Activated naive CD8-positive, alpha-beta T cell treated with anti-CD3 and anti-CD28 coated beads, Interleukin-2, amount 10 ng/mL, durations not matched to agents 7 days and 5 days (primary cell): ENCODE data around the gene NOXA1. TPM values are rescaled to one million over a fixed set of nuclear protein-coding genes. Genes with fewer than 3 reads are reported as not detected.
"Not testable (repeated sequence)": the region's sequence is repeated elsewhere in the genome, so short reads cannot be mapped to it uniquely, and the experiment has no call there.

Experiments used
- ATAC-seq: fragments of 150-1000 bp; cut with Tn5 transposase; one replicate; pipeline ENCODE4 v1.10.0; 2021; ENCODE audit warnings: low read depth, moderate library complexity
- POLR2A ChIA-PET: fragments of 350-600 bp; sonication (Branson Sonifier 250); formaldehyde crosslinking; loops from one replicate; lab custom pipeline; 2021; ENCODE audit warnings: antibody characterized with exemption; lab: Charles Lee
- DNase-seq: peaks from one replicate; pipeline ENCODE4 v3.0.0; 2021
- H3K27ac Mint-ChIP-seq: one replicate; pipeline ENCODE4 v1.8.0; 2022; ENCODE audit warnings: mild to moderate bottlenecking, mixed read lengths
- H3K27me3 Mint-ChIP-seq: one replicate; pipeline ENCODE4 v1.8.0; 2022; ENCODE audit warnings: mild to moderate bottlenecking, moderate library complexity, mixed read lengths
- H3K36me3 Mint-ChIP-seq: one replicate; pipeline ENCODE4 v1.8.0; 2021; ENCODE audit warnings: mild to moderate bottlenecking, mixed read lengths
- H3K4me1 Mint-ChIP-seq: one replicate; pipeline ENCODE4 v1.8.0; 2021; ENCODE audit warnings: mixed read lengths
- H3K4me3 Mint-ChIP-seq: one replicate; pipeline ENCODE4 v1.8.0; 2022; ENCODE audit warnings: mild to moderate bottlenecking, moderate library complexity, mixed read lengths
- H3K9me3 Mint-ChIP-seq: one replicate; pipeline ENCODE4 v1.8.0; 2021; ENCODE audit warnings: mixed read lengths
- total RNA-seq, 2 experiments: library from RNA; stranded (reverse); gene quantifications; one replicate each; pipeline ENCODE4 v1.2.3, GENCODE V29; 2021

The NOXA1 gene
- total RNA-seq, 2 experiments from 2014 or later = 2.8 to 3.7 TPM

DNA sequence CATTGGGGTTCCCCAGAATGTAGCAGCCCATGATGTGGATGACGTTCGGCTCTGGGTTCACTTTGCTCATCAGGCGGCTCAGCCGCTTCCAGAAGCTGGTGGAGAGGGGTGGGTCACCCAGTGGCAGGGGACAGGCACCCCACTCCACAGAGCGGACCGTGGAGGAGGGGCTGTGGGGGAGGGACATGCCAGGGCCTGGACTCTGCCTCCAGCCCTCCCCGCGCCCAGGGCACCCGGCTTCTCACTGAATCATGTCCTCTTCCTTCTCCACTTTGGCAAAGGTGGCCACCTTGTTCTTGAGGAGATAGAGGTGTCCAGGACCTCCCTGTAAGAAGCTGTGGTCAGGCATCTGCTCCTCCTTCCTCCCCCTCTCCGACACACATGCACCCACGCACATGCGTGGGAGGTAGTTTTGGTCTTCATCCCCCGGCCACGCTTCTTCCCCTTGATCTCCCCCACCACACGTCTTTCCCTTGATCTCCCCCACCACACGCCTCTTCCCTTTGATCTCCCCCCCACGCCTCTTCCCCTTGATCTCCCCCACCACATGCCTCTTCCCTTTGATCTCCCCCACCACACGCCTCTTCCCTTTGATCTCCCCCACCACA is 26.8 kb downstream of the NOXA1 start:
- peak; percentile 43 for DNase-seq
- peaks cover 30% of the 10 kb centered on the region for H3K36me3 Mint-ChIP-seq
- peaks cover 2% of the 10 kb centered on the region for H3K27me3 Mint-ChIP-seq
- H3K4me1 Mint-ChIP-seq = peaks cover 17% of the 10 kb centered on the region
- POLR2A ChIA-PET = no interaction called here
- no peak for ATAC-seq
- H3K4me3 Mint-ChIP-seq = no peak overlapping the region
- no peaks in the 10 kb centered on the region for H3K9me3 Mint-ChIP-seq
- H3K27ac Mint-ChIP-seq = peak overlapping the region; percentile 65

DNA sequence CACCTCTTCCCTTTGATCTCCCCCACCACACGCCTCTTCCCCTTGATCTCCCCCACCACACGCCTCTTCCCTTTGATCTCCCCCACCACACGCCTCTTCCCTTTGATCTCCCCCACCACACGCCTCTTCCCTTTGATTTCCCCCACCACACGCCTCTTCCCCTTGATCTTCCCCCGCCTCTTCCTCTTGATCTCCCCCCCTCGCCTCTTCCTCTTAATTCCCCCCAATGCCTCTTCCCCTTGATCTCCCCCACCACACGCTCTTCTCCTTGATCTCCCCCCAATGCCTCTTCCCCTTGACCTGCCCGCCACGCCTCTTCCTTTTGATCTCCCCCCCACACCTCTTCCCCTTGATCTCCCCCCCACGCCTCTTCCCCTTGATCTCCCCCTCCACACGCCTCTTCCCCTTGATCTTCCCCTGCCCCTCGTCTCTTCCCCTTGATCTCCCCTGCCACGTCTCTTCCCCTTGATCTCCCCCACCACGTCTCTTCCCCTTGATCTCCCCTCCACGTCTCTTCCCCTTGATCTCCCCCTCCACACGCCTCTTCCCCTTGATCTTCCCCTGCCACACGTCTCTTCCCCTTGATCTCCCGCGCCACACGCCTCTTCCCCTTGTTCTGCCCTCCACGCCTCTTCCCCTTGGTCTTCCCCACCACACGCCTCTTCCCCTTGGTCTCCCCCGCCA is 27.5 kb downstream of the NOXA1 start:
- Mint-ChIP-seq H3K4me1 (peaks cover 14% of the 10 kb centered on the region), H3K27ac (peak overlapping the region; percentile 83), H3K36me3 (peaks cover 33% of the 10 kb centered on the region)
- peak; percentile 32 for DNase-seq
- POLR2A ChIA-PET, H3K4me3 Mint-ChIP-seq, H3K27me3 Mint-ChIP-seq, ATAC-seq, H3K9me3 Mint-ChIP-seq: not testable (repeated sequence)

DNA sequence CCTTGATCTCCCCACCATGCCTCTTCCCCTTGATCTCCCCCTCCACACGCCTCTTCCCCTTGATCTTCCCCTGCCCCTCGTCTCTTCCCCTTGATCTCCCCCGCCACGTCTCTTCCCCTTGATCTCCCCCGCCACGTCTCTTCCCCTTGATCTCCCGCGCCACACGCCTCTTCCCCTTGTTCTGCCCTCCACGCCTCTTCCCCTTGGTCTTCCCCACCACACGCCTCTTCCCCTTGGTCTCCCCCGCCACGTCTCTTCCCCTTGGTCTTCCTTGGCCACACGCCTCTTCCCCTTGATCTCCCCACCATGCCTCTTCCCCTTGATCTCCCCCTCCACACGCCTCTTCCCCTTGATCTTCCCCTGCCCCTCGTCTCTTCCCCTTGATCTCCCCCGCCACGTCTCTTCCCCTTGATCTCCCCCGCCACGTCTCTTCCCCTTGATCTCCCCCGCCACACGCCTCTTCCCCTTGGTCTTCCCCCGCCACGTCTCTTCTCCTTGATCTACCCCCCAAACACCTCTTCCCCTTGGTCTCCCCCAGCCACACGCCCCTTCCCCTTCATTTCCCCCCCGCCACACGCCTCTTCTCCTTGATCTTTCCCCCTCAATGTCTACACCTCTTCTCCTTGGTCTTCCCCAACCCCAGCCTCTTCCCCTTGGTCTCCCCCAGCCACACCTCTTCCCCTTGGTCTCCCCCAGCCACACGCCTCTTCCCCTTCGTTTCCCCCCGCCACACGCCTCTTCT is 28.2 kb downstream of the NOXA1 start:
- H3K9me3 Mint-ChIP-seq, POLR2A ChIA-PET, H3K27me3 Mint-ChIP-seq, DNase-seq, ATAC-seq: not testable (repeated sequence)
- Mint-ChIP-seq H3K36me3 (peaks cover 38% of the 10 kb centered on the region), H3K4me1 (peaks cover 16% of the 10 kb centered on the region), H3K4me3 (peak overlapping the region; percentile 40), H3K27ac (peak overlapping the region; percentile 90)

DNA sequence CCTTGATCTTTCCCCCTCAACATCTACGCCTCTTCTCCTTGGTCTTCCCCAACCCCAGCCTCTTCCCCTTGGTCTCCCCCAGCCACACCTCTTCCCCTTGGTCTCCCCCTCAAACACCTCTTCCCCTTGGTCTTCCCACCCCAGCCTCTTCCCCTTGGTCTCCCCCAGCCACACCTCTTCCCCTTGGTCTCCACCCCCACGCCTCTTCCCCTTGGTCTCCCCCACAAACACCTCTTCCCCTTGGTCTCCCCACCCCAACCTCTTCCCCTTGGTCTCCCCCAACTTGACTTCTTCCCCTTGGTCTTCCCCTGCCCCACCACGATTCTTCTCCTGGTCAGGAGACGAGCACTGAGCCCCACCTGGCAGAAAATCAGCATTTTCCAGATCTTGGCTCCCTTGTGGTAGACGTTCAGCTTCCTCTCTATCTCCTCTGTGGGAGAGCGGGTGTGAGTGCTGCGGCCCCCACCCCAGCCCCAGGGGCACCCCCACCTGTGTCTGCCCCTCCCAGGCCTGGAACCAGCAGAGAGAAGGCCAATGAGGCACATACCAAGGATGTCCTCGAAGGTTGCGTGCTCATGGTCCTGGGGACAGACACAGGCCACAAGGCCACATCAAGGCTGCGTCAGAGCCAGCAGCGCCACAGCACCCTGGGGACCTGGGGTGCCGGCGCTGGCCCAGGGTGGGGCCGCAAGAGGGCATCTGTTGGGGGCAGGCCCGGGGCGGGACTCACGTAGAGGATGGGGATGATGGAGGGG is 29.0 kb downstream of the NOXA1 start:
- POLR2A ChIA-PET = interaction anchor here (2.0 kb wide), 1 partner anchor 10 kb away, joined by 5 read pairs; no protein-coding TSS in a partner anchor
- Mint-ChIP-seq H3K27ac (peak overlapping the region; percentile 90), H3K4me3 (peak overlapping the region; percentile 40)

DNA sequence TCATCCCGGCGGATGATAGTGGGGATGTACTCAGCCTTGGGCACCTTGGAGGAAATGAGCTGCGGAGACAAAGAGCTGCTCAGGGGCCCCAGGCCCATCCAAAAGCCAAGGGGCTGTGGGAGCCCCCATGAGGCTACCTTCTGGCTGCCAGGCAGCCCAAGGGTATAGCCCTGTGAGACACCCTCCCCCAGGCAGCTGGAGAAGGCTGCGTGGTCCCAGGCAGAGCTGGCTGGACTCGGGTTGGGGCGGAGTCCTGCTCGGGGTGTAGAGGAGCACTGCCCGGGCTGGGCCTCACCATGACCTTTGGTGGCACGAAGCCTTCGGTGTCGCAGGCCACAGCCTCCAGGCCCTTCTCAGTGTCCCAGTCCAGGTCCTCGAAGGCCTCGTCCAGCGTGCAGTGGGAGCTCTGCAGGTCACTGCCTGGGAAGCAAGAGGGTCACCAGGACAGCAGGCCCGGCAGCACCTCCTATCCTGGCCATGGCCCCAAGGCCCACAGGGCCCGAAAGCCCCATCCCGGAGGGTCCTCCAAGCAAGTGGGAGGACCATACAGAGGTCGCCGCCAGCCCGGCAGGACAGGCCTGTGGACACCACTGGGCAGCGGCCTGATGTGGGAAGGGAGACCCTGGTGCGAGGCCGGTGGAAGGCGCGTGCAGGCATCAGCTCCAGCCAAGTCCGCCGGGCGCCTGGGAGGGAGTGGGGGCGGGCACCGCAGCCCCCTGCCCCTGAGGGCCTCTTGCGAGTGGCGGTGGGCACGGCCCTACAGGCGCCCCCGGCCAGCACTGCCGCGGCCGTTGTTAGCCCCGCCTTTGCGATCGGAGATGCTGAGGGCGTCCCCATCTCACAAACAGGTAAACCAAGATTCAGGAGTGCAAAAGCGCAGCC is 29.8 kb downstream of the NOXA1 start:
- H3K36me3 Mint-ChIP-seq = peaks cover 40% of the 10 kb centered on the region

More for the DNA sequence above, 29.0 kb downstream of the NOXA1 start:
- H3K27me3 Mint-ChIP-seq = no peaks in the 10 kb centered on the region
- peaks cover 16% of the 10 kb centered on the region for H3K4me1 Mint-ChIP-seq
- peak; percentile 34 for DNase-seq
- H3K9me3 Mint-ChIP-seq = no peaks in the 10 kb centered on the region
- ATAC-seq = no peak
- H3K36me3 Mint-ChIP-seq = peaks cover 40% of the 10 kb centered on the region

DNA sequence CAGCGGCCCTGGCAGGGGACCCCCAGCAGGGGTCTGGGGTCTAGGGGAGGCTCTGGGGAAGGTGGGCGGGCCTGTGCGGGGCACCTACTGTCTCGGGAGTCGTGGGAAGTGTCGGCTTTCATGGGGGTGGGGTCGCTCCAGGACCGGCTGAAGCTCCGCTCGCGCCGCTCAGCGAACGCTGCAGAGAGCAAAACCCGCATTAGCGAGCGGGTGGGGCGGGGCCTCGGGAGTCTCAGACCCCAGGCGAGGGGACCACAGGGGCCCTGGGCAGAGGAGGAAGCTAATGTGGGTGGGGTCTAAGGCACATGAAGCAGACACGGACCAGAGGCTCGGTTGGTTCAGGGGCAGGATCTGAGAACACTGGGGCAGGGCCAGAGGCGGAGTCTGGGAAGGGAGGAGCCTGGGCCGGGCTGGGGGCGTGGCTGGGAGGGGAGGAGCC is 30.5 kb downstream of the NOXA1 start:
- no peak for ATAC-seq
- H3K27me3 Mint-ChIP-seq = no peaks in the 10 kb centered on the region
- H3K4me3 Mint-ChIP-seq = no peak overlapping the region
- no peak overlapping the region for H3K27ac Mint-ChIP-seq
- H3K4me1 Mint-ChIP-seq = peaks cover 15% of the 10 kb centered on the region
- POLR2A ChIA-PET = interaction anchor here (1.0 to 2.0 kb wide), 2 partner anchors 8 to 10 kb away, joined by 3 to 5 read pairs; no protein-coding TSS in a partner anchor
- no peaks in the 10 kb centered on the region for H3K9me3 Mint-ChIP-seq
- H3K36me3 Mint-ChIP-seq = peaks cover 37% of the 10 kb centered on the region
- DNase-seq = peak; percentile 39

More for the DNA sequence above, 29.8 kb downstream of the NOXA1 start:
- Mint-ChIP-seq H3K9me3 (no peaks in the 10 kb centered on the region), H3K27me3 (no peaks in the 10 kb centered on the region), H3K4me1 (peaks cover 15% of the 10 kb centered on the region), H3K4me3 (no peak overlapping the region), H3K27ac (no peak overlapping the region)
- DNase-seq = peak; percentile 34
- no peak for ATAC-seq
- POLR2A ChIA-PET = interaction anchor here (1.0 to 2.0 kb wide), 2 partner anchors 9 to 10 kb away, joined by 3 to 5 read pairs; no protein-coding TSS in a partner anchor

DNA sequence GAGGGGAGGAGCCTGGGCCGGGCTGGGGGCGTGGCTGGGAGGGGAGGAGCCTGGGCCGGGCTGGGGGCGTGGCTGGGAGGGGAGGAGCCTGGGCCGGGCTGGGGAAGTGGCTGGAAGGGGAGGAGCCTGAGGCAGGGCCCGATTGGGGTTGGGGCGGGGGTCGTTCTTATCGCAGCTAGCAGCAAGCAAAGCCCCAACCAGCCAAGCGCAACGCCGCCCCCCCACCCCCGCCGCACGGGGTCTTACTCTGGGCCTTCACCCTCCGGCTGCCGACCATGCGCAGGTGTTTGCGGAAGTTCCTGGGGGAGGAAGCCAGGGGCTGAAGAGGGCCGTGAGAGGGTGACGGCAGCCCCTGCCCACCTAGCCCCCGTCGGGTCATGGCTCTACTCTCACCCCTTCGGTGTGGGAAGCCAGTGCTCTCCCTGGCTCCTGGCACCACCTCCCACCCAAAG is 31.0 kb downstream of the NOXA1 start:
- no peaks in the 10 kb centered on the region for H3K27me3 Mint-ChIP-seq
- H3K9me3 Mint-ChIP-seq = no peaks in the 10 kb centered on the region
- H3K27ac Mint-ChIP-seq = no peak overlapping the region
- peaks cover 33% of the 10 kb centered on the region for H3K36me3 Mint-ChIP-seq
- DNase-seq (peak; percentile 41), ATAC-seq (no peak)
- H3K4me3 Mint-ChIP-seq = no peak overlapping the region
- POLR2A ChIA-PET = interaction anchor here (2.0 kb wide), 1 partner anchor 8 kb away, joined by 5 read pairs; no protein-coding TSS in a partner anchor
- peaks cover 15% of the 10 kb centered on the region for H3K4me1 Mint-ChIP-seq

DNA sequence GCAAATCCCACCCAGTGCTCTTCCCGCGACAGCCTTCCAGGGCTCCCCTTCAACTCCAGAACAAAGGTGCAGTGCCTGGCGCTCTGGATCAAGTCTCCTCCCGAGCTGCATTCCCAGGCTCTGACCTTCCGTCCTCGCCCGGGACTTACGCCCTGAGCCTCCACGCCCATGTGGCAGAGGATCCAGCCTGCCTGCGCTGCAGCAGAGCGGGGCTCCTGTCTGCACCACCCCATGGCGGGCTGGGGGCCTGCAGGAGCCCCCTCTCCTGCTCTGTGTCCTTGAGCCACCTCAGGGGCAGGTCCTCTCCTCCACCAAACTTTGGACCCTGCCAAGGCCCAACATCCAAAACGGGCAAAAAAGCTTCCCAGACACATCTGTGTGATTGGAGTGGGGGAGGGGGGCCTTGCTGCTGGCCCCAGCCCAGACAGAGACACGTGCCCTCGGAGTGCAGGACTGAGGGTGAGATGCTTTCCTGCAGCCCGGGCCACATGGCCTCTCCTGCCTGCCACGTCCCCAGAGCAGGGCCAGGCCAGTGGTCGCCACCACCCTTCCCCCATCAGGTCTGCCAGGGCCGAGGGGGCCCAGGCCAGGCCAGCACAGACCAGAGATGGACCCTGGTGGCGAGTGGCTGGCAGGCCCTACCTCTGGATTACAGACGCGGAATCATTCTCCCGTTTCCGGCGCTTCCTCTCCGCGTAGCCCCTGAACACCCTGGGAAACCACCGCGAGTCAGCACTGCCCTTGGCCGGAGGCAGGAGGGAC is 31.6 kb downstream of the NOXA1 start:
- POLR2A ChIA-PET = interaction anchor here (1.2 kb wide), 1 partner anchor 9 kb away, joined by 5 read pairs; no protein-coding TSS in a partner anchor
- ATAC-seq (no peak), DNase-seq (peak; percentile 30)
- Mint-ChIP-seq H3K27me3 (no peaks in the 10 kb centered on the region), H3K36me3 (peaks cover 29% of the 10 kb centered on the region), H3K27ac (no peak overlapping the region), H3K9me3 (no peaks in the 10 kb centered on the region), H3K4me3 (no peak overlapping the region), H3K4me1 (peaks cover 14% of the 10 kb centered on the region)

DNA sequence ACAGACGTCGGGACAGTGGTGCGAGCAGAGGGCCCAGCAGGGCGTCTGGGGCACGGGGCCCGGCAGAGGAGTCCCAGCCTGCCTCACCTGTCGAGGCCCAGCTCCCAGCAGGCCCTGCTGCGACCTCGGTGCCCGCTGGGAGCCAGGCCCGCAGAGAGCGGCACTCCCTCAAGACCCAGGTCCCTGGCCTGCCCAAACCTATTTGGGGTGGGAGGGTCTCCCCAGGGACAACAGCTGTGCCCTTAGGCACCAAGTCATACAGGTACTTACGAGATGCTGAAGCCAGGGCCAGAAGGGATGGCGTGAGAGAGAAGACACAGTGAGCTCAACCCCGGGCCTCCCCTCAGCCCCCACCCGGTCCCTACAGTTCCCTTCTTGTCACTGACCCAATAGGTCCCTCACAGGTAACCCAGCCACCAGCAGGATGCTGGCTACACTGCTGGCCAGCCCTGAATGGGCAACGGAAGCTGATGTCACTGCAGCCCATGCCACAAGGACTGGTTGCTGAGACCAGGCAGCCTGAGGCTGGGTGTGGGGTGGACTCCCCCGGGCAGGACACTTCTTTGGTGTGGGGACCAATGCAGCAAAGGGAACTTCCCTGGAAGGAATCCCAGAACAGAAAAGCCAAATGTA is 32.3 kb downstream of the NOXA1 start:
- DNase-seq = peak; percentile 34
- H3K4me1 Mint-ChIP-seq = peaks cover 12% of the 10 kb centered on the region
- H3K9me3 Mint-ChIP-seq = no peaks in the 10 kb centered on the region
- H3K27ac Mint-ChIP-seq = peak overlapping the region; percentile 25
- peaks cover 26% of the 10 kb centered on the region for H3K36me3 Mint-ChIP-seq
- POLR2A ChIA-PET = interaction anchor here (1.2 kb wide), 1 partner anchor 10 kb away, joined by 5 read pairs; no protein-coding TSS in a partner anchor
- no peaks in the 10 kb centered on the region for H3K27me3 Mint-ChIP-seq
- H3K4me3 Mint-ChIP-seq = no peak overlapping the region
- no peak for ATAC-seq

DNA sequence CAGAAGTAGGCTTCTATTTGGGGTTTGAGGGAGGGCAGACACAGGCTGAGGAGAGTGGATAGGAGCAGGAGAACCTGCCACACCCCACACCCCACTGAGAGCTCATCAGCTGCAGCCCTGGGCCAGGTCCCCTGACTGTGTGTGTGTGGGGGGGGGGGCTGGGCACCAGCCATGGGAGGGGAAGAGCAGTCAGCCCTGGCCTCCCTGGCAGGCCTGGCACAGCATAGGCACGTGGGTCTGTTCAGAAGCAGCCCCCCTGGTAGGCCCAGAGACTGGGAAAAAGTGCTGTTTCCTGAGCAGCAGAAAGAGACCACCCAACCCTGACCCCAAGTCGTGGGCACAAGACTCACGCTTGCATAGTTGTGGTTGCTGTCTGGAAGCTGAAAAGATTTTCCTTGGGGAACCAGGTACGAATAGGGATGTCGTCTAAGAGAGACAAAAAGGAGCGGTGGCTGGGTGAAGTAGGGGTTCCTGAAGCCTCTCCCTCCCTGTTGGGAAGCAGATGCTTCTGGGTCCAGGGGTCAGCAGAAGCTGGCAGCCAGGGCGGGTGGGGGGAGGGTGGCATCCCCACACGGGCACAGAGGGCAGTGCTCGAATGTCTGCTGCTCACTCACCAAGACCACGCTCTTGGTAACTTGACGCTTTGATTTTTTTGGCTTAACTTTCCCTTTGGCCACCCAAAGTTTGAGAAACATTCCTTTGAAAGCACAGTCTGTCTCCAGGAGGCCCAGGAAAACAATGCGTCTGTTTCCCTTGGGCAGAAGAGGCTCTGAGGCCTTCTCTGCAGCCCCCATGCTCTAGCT is 33.1 kb downstream of the NOXA1 start:
- no peak for DNase-seq
- Mint-ChIP-seq H3K4me1 (peaks cover 16% of the 10 kb centered on the region), H3K27me3 (no peaks in the 10 kb centered on the region), H3K9me3 (no peaks in the 10 kb centered on the region), H3K36me3 (peaks cover 26% of the 10 kb centered on the region), H3K4me3 (no peak overlapping the region), H3K27ac (peak overlapping the region; percentile 25)
- ATAC-seq = no peak
- POLR2A ChIA-PET = interaction anchor here (1.2 kb wide), 1 partner anchor 10 kb away, joined by 5 read pairs; no protein-coding TSS in a partner anchor
